ENCODE measurements around the gene SURF6. TPM values are rescaled to one million over a fixed set of nuclear protein-coding genes. Genes with fewer than 3 reads are reported as not detected.

The SURF6 gene
- total RNA-seq, 1 experiment from 2014 or later, result 16.1 TPM

DNA sequence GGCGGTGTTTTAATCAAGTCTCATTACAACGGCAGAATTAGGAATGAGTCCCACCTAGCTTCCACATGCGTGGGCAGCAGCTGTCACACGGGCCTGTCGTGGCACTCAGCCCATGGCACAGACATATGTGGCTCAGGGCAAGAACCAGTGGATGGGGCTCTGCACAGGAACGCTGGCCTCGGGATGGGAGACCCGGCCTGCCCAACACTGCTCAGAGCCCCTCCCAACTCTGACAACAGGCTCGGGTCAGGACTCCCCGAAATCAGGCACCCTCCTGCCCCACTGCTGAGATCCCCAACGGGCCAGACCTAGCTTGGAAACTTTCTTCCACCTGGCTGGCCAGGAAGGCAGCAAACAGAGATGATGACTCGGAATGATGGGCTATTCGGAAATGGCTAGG, 4.9 kb upstream of the SURF6 start:
- H3K36me3 ChIP-seq (ENCODE audit: control insufficient read depth, insufficient read depth, low read length), result no peaks in the 10 kb centered on the region; the same call in 1 of the 2 replicates
- no peak for TF ChIP-seq POLR2AphosphoS5 (IDR thresholded peaks at IDR 0.05; ENCODE audit: low read depth, low read length)
- no peak for TF ChIP-seq SIN3A (IDR thresholded peaks at IDR 0.05; ENCODE audit: borderline replicate concordance, insufficient read depth, low read depth, low read length)
- TF ChIP-seq CTCF (IDR thresholded peaks at IDR 0.05), result no peak
- no peak for TF ChIP-seq REST (IDR thresholded peaks at IDR 0.05; ENCODE audit: insufficient read depth in 1 of 2, low read depth in 2 of 2, low read length in 1 of 2)
- TF ChIP-seq TCF7L2 (IDR thresholded peaks at IDR 0.05; ENCODE audit: low read depth, low read length), result no peak
- BruUV-seq (replicated peaks), result no TSS peak
- ATAC-seq, result no peak
- intact Hi-C loops (cut with micrococcal nuclease; ENCODE audit: unreplicated experiment) (no loop called here), in situ Hi-C loops (cut with HindIII; ENCODE audit: low pct_unique_long_range_greater_than_20kb, low sequenced_read_pairs) (no loop called here)
- ChIA-PET CTCF (no interaction called here), POLR2A (no interaction called here)
- H3K27me3 ChIP-seq (ENCODE audit: control insufficient read depth, insufficient read depth, low read length), result no peaks in the 10 kb centered on the region
- H3K27ac ChIP-seq (ENCODE audit: low read length), result no peak overlapping the region
- no peaks in the 10 kb centered on the region for H3K9me3 ChIP-seq (ENCODE audit: control insufficient read depth, insufficient read depth, low read depth, low read length)
- no peak overlapping the region for H3K4me3 ChIP-seq (ENCODE audit: low read depth in 2 of 2, low read length in 2 of 2)
- no peak for DNase-seq (ENCODE audit: low read depth, low spot score)
- no peaks in the 10 kb centered on the region; the same call in 1 of the 2 replicates for H3K4me1 ChIP-seq (ENCODE audit: control insufficient read depth, insufficient read depth, low read length)

- DNase-seq (ENCODE audit: low read depth, low spot score), result no peak
- TF ChIP-seq REST (IDR thresholded peaks at IDR 0.05; ENCODE audit: insufficient read depth in 1 of 2, low read depth in 2 of 2, low read length in 1 of 2) (no peak), TCF7L2 (IDR thresholded peaks at IDR 0.05; ENCODE audit: low read depth, low read length) (no peak), SIN3A (IDR thresholded peaks at IDR 0.05; ENCODE audit: borderline replicate concordance, insufficient read depth, low read depth, low read length) (no peak), CTCF (IDR thresholded peaks at IDR 0.05) (no peak), POLR2AphosphoS5 (IDR thresholded peaks at IDR 0.05; ENCODE audit: low read depth, low read length) (no peak)
- no peak overlapping the region for H3K27ac ChIP-seq (ENCODE audit: low read length)
- intact Hi-C loops (cut with micrococcal nuclease; ENCODE audit: unreplicated experiment) (no loop called here), in situ Hi-C loops (cut with HindIII; ENCODE audit: low pct_unique_long_range_greater_than_20kb, low sequenced_read_pairs) (no loop called here)
- peaks cover 3% of the 10 kb centered on the region for H3K36me3 ChIP-seq (ENCODE audit: control insufficient read depth, insufficient read depth, low read length)
- ChIA-PET CTCF (no interaction called here), POLR2A (no interaction called here)
- BruUV-seq (replicated peaks), result no TSS peak
- no peaks in the 10 kb centered on the region; the same call in 1 of the 2 replicates for H3K4me1 ChIP-seq (ENCODE audit: control insufficient read depth, insufficient read depth, low read length)
- ATAC-seq, result no peak
- H3K27me3 ChIP-seq (ENCODE audit: control insufficient read depth, insufficient read depth, low read length), result no peaks in the 10 kb centered on the region
- H3K4me3 ChIP-seq (ENCODE audit: low read depth in 2 of 2, low read length in 2 of 2), result no peak overlapping the region
- no peaks in the 10 kb centered on the region for H3K9me3 ChIP-seq (ENCODE audit: control insufficient read depth, insufficient read depth, low read depth, low read length)
These were observed 4.3 kb upstream of the SURF6 start for GRCh38 chr9:133340256-133340655.
